GM18951 (cell line): ENCODE results near the gene SMURF2.
"Not testable (repeated sequence)": the region's sequence is repeated elsewhere in the genome, so short reads cannot be mapped to it uniquely, and the experiment has no call there.

ENCODE experiments used
- POLR2A ChIP-seq: IDR thresholded peaks from 4 replicates; pipeline ENCODE4 v1.6.1; 2011; ENCODE audit warnings: mild to moderate bottlenecking; ENCODE audit not compliant: insufficient read length, insufficient read depth; ENCODE audit errors: extremely low read depth
- in situ Hi-C: fragments of 300-500 bp; cut with MboI; formaldehyde crosslinking; loops from one replicate; pipeline ENCODE4 v1.12.0; 2022; ENCODE audit warnings: low sequenced_read_pairs, mixed read lengths, inconsistent platforms; ENCODE audit not compliant: unreplicated experiment

Gene SMURF2

GRCh38 chr17:64685705-64686104 lies 23.6 kb upstream of the SMURF2 start:
- in situ Hi-C loops = no loop called here
- TF ChIP-seq POLR2A = no peak

GRCh38 chr17:64683796-64684195 lies 21.7 kb upstream of the SMURF2 start:
- no peak for TF ChIP-seq POLR2A
- in situ Hi-C loops = no loop called here

- in situ Hi-C loops = no loop called here
- no peak for TF ChIP-seq POLR2A
Measured at GRCh38 chr17:64682261-64683181, 20.4 kb upstream of the SMURF2 start.

- in situ Hi-C loops = no loop called here
- no peak for TF ChIP-seq POLR2A
Measured at GRCh38 chr17:64679710-64680216, 17.7 kb upstream of the SMURF2 start.

GRCh38 chr17:64676763-64677162 lies 14.7 kb upstream of the SMURF2 start:
- TF ChIP-seq POLR2A = no peak

GRCh38 chr17:64670843-64671590 lies 8.9 kb upstream of the SMURF2 start:
- in situ Hi-C loops = not testable (repeated sequence)

More at GRCh38 chr17:64676763-64677162, 14.7 kb upstream of the SMURF2 start:
- in situ Hi-C loops = no loop called here

GRCh38 chr17:64667807-64668721 lies 6.0 kb upstream of the SMURF2 start:
- in situ Hi-C loops = not testable (repeated sequence)

GRCh38 chr17:64664299-64664981 lies 2.3 kb upstream of the SMURF2 start:
- in situ Hi-C loops = not testable (repeated sequence)

GRCh38 chr17:64663836-64664235 lies 1.7 kb upstream of the SMURF2 start:
- in situ Hi-C loops = not testable (repeated sequence)

GRCh38 chr17:64662774-64663367 lies 764 bp upstream of the SMURF2 start:
- in situ Hi-C loops = no loop called here
- no peak for TF ChIP-seq POLR2A

- no peak for TF ChIP-seq POLR2A
- in situ Hi-C loops = no loop called here
Measured at GRCh38 chr17:64661726-64661975, 456 bp downstream of the SMURF2 start.

- in situ Hi-C loops = not testable (repeated sequence)
Measured at GRCh38 chr17:64660978-64661725, 955 bp downstream of the SMURF2 start.

GRCh38 chr17:64660195-64660977 lies 1.7 kb downstream of the SMURF2 start:
- in situ Hi-C loops = not testable (repeated sequence)
